ENCODE data around the gene H6PD.

- TF ChIP-seq EP300 (IDR thresholded peaks at IDR 0.05) (no peak), CTCF (IDR thresholded peaks at IDR 0.05) (no peak), POLR2A (IDR thresholded peaks at IDR 0.05) (no peak)
Observed at GRCh38 chr1:9289711-9290485, 55.3 kb downstream of the H6PD start.

Data from stomach (tissue), 4 donors.